ENCODE measurements around the gene KLRB1.

- TF ChIP-seq ATF3 (IDR thresholded peaks at IDR 0.05) (no peak), CTCF (IDR thresholded peaks at IDR 0.05; ENCODE audit: low read depth, low read length, missing input control) (no peak), JUND (IDR thresholded peaks at IDR 0.05) (no peak), EGR1 (IDR thresholded peaks at IDR 0.05; ENCODE audit: low read depth in 2 of 2) (no peak), FOXA2 (IDR thresholded peaks at IDR 0.05) (no peak), TAF1 (conservative IDR thresholded peaks at IDR 0.05) (no peak), RAD21 (IDR thresholded peaks at IDR 0.05) (no peak)
Measured at GRCh38 chr12:9604287-9604686, 3.4 kb downstream of the KLRB1 start.
